22Rv1 (cell line): ENCODE data around the gene FBXO39.

Experiments used
- CTCF ChIP-seq: fragments of 450-650 bp; IDR thresholded peaks from 2 replicates; pipeline ENCODE4 v1.5.1; 2017; ENCODE audit warnings: mild to moderate bottlenecking
- ZFX ChIP-seq: fragments of 450-650 bp; IDR thresholded peaks from 2 replicates; pipeline ENCODE4 v1.6.1; 2017; ENCODE audit warnings: antibody characterized with exemption, borderline replicate concordance

- no peak for TF ChIP-seq CTCF
- no peak for TF ChIP-seq ZFX
These were observed 23.0 kb upstream of the FBXO39 start for GRCh38 chr17:6753006-6753445.
